Measurements from ENCODE around the gene SLC15A3. TPM values are rescaled to one million over a fixed set of nuclear protein-coding genes. Genes with fewer than 3 reads are reported as not detected.

SLC15A3 gene
- total RNA-seq, 2 experiments from 2014 or later: 12.6 to 41.4 TPM

- POLR2A ChIA-PET: no interaction called here
- intact Hi-C loops (cut with micrococcal nuclease; ENCODE audit: unreplicated experiment): no loop called here
Measured at GRCh38 chr11:60993615-60994014, 41.6 kb upstream of the SLC15A3 start.

DNA sequence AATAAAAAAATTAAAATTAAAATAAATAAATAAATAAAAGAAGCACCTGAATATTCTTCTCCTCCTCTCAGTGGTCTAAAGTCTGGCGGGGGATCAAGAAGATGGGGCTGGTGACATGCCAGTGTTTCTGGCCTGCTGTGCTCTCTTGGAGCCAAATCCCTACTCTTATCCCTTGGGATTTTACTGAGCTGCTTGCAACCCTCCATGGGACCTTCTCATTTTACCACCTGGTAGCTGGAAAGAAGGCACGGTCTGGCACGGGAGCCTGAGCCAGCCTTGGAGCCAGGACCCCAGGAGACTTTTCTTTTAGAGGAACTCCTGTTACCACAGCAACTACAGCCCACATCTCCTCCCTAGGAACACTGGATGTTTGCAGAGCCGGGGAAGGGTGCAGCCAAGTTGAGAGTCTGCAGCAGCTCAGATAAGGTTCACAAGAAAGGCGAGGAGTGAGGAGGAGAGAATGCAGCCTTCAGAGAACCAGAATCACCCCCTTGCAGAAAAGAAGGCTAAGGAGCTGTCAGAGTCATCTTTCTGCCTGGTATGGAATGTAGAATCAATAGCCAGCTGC lies 41.0 kb upstream of the SLC15A3 start:
- CTCF ChIA-PET (ENCODE audit: unreplicated experiment): no interaction called here

More at GRCh38 chr11:60993615-60994014, 41.6 kb upstream of the SLC15A3 start:
- Histone ChIP-seq H3K4me1 (ENCODE audit: insufficient read depth, low read length, poor library complexity, severe bottlenecking) (peaks cover 9% of the 10 kb centered on the region), H3K4me2 (ENCODE audit: low read length) (no peak overlapping the region), H3K79me2 (ENCODE audit: insufficient read depth, low read depth, low read length) (no peaks in the 10 kb centered on the region), H3K9me3 (ENCODE audit: low read length) (no peaks in the 10 kb centered on the region), H3K36me3 (ENCODE audit: insufficient read depth, low read length) (no peaks in the 10 kb centered on the region), H3K9me2 (ENCODE audit: insufficient read depth, low read length) (no peaks in the 10 kb centered on the region), H3K27ac (ENCODE audit: low read depth, low read length, poor library complexity, severe bottlenecking) (no peak overlapping the region), H2AFZ (ENCODE audit: low read length) (no peak overlapping the region), H4K20me1 (ENCODE audit: insufficient read depth, low read length) (no peaks in the 10 kb centered on the region), H3K4me3 (ENCODE audit: low read depth, low read length, poor library complexity, severe bottlenecking) (no peak overlapping the region)
- TF ChIP-seq EZH2phosphoT487 (IDR thresholded peaks at IDR 0.05; ENCODE audit: borderline replicate concordance, low read depth, low read length) (no peak), CTCF (conservative IDR thresholded peaks at IDR 0.05; ENCODE audit: low read length) (no peak)
- CTCF ChIA-PET (ENCODE audit: unreplicated experiment): no interaction called here
- BruUV-seq (replicated peaks): no TSS peak
- DNase-seq (ENCODE audit: low spot score): no peak

More for the DNA sequence above, 41.0 kb upstream of the SLC15A3 start:
- intact Hi-C loops (cut with micrococcal nuclease; ENCODE audit: unreplicated experiment): no loop called here
- Histone ChIP-seq H3K4me3 (ENCODE audit: low read depth, low read length, poor library complexity, severe bottlenecking) (no peak overlapping the region), H3K4me1 (ENCODE audit: insufficient read depth, low read length, poor library complexity, severe bottlenecking) (peaks cover 9% of the 10 kb centered on the region), H3K79me2 (ENCODE audit: insufficient read depth, low read depth, low read length) (no peaks in the 10 kb centered on the region), H2AFZ (ENCODE audit: low read length) (no peak overlapping the region), H3K9me3 (ENCODE audit: low read length) (no peaks in the 10 kb centered on the region), H3K36me3 (ENCODE audit: insufficient read depth, low read length) (no peaks in the 10 kb centered on the region), H3K4me2 (ENCODE audit: low read length) (no peak overlapping the region), H3K27ac (ENCODE audit: low read depth, low read length, poor library complexity, severe bottlenecking) (no peak overlapping the region), H3K9me2 (ENCODE audit: insufficient read depth, low read length) (no peaks in the 10 kb centered on the region), H4K20me1 (ENCODE audit: insufficient read depth, low read length) (no peaks in the 10 kb centered on the region)
- BruUV-seq (replicated peaks): no TSS peak
- DNase-seq (ENCODE audit: low spot score): no peak
- POLR2A ChIA-PET: no interaction called here
- TF ChIP-seq CTCF (conservative IDR thresholded peaks at IDR 0.05; ENCODE audit: low read length): no peak

Data from OCI-LY7 (cell line).